GM06990 (cell line): ENCODE measurements around the gene HOXA6.

Experiments
- DNase-seq: peaks from one replicate; pipeline ENCODE4 v3.0.0-alpha.2; 2011; ENCODE audit not compliant: insufficient read length; ENCODE audit errors: extremely low read depth
- H3K27me3 ChIP-seq: replicated peaks from 2 replicates; pipeline ENCODE4 v1.6.0; 2011; ENCODE audit warnings: low read length; ENCODE audit not compliant: control insufficient read depth, insufficient read depth
- H3K36me3 ChIP-seq: 2 replicates; pipeline ENCODE4 v1.5.1; 2011; ENCODE audit warnings: low read length; ENCODE audit not compliant: control insufficient read depth, insufficient read depth
- H3K4me3 ChIP-seq: replicated peaks from 2 replicates; pipeline ENCODE4 v1.5.1; 2011; ENCODE audit warnings: low read depth, mild to moderate bottlenecking, control low read depth, low read length
- CTCF ChIP-seq: IDR thresholded peaks from 2 replicates; pipeline ENCODE4 v1.5.1; 2011; ENCODE audit warnings: low read length, control low read depth, mild to moderate bottlenecking, inconsistent platforms; ENCODE audit not compliant: insufficient read depth, poor library complexity, severe bottlenecking

The HOXA6 gene

GRCh38 chr7:27148756-27149641 lies 1.4 kb upstream of the HOXA6 start:
- no peaks in the 10 kb centered on the region for H3K36me3 ChIP-seq
- no peak for DNase-seq
- TF ChIP-seq CTCF = no peak
- no peak overlapping the region for H3K4me3 ChIP-seq
- peaks cover 2% of the 10 kb centered on the region; the same call in 1 of the 2 replicates for H3K27me3 ChIP-seq

GRCh38 chr7:27148031-27148755 lies 619 bp upstream of the HOXA6 start:
- TF ChIP-seq CTCF = no peak
- H3K36me3 ChIP-seq = no peaks in the 10 kb centered on the region

GRCh38 chr7:27146491-27147198 lies 929 bp downstream of the HOXA6 start:
- no peak for TF ChIP-seq CTCF
- Histone ChIP-seq H3K36me3 (no peaks in the 10 kb centered on the region), H3K27me3 (peaks cover 2% of the 10 kb centered on the region; the same call in 1 of the 2 replicates), H3K4me3 (no peak overlapping the region)
- no peak for DNase-seq

More at GRCh38 chr7:27148031-27148755, 619 bp upstream of the HOXA6 start:
- H3K27me3 ChIP-seq = peaks cover 2% of the 10 kb centered on the region; the same call in 1 of the 2 replicates
- H3K4me3 ChIP-seq = no peak overlapping the region
- no peak for DNase-seq

GRCh38 chr7:27145914-27146412 lies 1.6 kb downstream of the HOXA6 start:
- TF ChIP-seq CTCF = no peak
- Histone ChIP-seq H3K4me3 (no peak overlapping the region), H3K27me3 (peaks cover 2% of the 10 kb centered on the region; the same call in 1 of the 2 replicates), H3K36me3 (no peaks in the 10 kb centered on the region)
- DNase-seq = no peak

GRCh38 chr7:27145165-27145913 lies 2.2 kb downstream of the HOXA6 start:
- peaks cover 2% of the 10 kb centered on the region; the same call in 1 of the 2 replicates for H3K27me3 ChIP-seq
- no peak for TF ChIP-seq CTCF
- no peak overlapping the region for H3K4me3 ChIP-seq
- DNase-seq = no peak
- no peaks in the 10 kb centered on the region for H3K36me3 ChIP-seq
